ENCODE results near the gene ALDH3B1.

ALDH3B1 gene

GRCh38 chr11:68077617-68078582 is 67.8 kb downstream of the ALDH3B1 start:
- CTCF ChIA-PET: no interaction called here
- TF ChIP-seq ARNT (IDR thresholded peaks at IDR 0.05): no peak
- TF ChIP-seq HDGF (IDR thresholded peaks at IDR 0.05; ENCODE audit: borderline replicate concordance): no peak
- no peak for TF ChIP-seq ZNF384 (IDR thresholded peaks at IDR 0.05)
- TF ChIP-seq L3MBTL2 (conservative IDR thresholded peaks at IDR 0.05): no peak
- TF ChIP-seq FOXM1 (IDR thresholded peaks at IDR 0.05; ENCODE audit: borderline replicate concordance): no peak
- no peak for DNase-seq (ENCODE audit: extremely low spot score)
- POLR2A ChIA-PET: no interaction called here

Measured in HEK293T (cell line).